Osteoblast (primary cell): ENCODE measurements around the gene SYCP2. TPM values are rescaled to one million over a fixed set of nuclear protein-coding genes. Genes with fewer than 3 reads are reported as not detected.
"Not testable (repeated sequence)": the region's sequence is repeated elsewhere in the genome, so short reads cannot be mapped to it uniquely, and the experiment has no call there.

Source experiments
- DNase-seq: peaks from one replicate; pipeline ENCODE4 v3.0.0; 2011; ENCODE audit warnings: low spot score, mixed read lengths; ENCODE audit not compliant: insufficient read length; ENCODE audit errors: missing footprints
- H2AFZ ChIP-seq: 2 replicates; pipeline ENCODE4 v1.6.0; 2011; ENCODE audit warnings: mild to moderate bottlenecking, low read length
- H3K27ac ChIP-seq: 2 replicates; pipeline ENCODE4 v1.5.1; 2011; ENCODE audit warnings: mild to moderate bottlenecking, low read depth, low read length, moderate library complexity
- H3K27me3 ChIP-seq: 2 replicates; pipeline ENCODE4 v1.6.0; 2012; ENCODE audit warnings: mild to moderate bottlenecking, control low read depth, inconsistent platforms, low read length, moderate library complexity; ENCODE audit not compliant: insufficient read depth
- H3K36me3 ChIP-seq: 2 replicates; pipeline ENCODE4 v1.5.1; 2011; ENCODE audit warnings: mild to moderate bottlenecking, low read length, control low read depth, moderate library complexity; ENCODE audit not compliant: insufficient read depth
- H3K4me1 ChIP-seq: 2 replicates; pipeline ENCODE4 v1.5.1; 2011; ENCODE audit warnings: mild to moderate bottlenecking, low read length, control low read depth, moderate library complexity; ENCODE audit not compliant: insufficient read depth
- H3K4me2 ChIP-seq: 2 replicates; pipeline ENCODE4 v1.6.0; 2011; ENCODE audit warnings: mild to moderate bottlenecking, low read length; ENCODE audit not compliant: insufficient read depth
- H3K4me3 ChIP-seq: fragments of 200-600 bp; sonication (generic); 3 replicates; pipeline ENCODE4 v1.5.1; 2012; ENCODE audit warnings: mild to moderate bottlenecking, low read length, inconsistent platforms; ENCODE audit not compliant: insufficient read depth
- H3K79me2 ChIP-seq: 2 replicates; pipeline ENCODE4 v1.6.0; 2012; ENCODE audit warnings: mild to moderate bottlenecking, low read length, control low read depth, inconsistent platforms; ENCODE audit not compliant: insufficient read depth
- H3K9me3 ChIP-seq: 2 replicates; pipeline ENCODE4 v1.5.1; 2011; ENCODE audit warnings: low read depth, low read length, control low read depth
- H4K20me1 ChIP-seq: 2 replicates; pipeline ENCODE4 v1.6.0; 2012; ENCODE audit warnings: mild to moderate bottlenecking, low read length, control low read depth; ENCODE audit not compliant: insufficient read depth
- CTCF ChIP-seq: IDR thresholded peaks from 2 replicates; pipeline ENCODE4 v1.5.1; 2011; ENCODE audit warnings: mild to moderate bottlenecking, low read depth, low read length, moderate library complexity; ENCODE audit errors: extremely low read depth
- total RNA-seq: library from RNA; depleted of rRNA; stranded (reverse); fragments of >200 nt; gene quantifications from 2 replicates; pipeline ENCODE4 v1.2.3, GENCODE V29; 2012

Gene SYCP2
- total RNA-seq, 1 donor, result 1.4 TPM

DNA sequence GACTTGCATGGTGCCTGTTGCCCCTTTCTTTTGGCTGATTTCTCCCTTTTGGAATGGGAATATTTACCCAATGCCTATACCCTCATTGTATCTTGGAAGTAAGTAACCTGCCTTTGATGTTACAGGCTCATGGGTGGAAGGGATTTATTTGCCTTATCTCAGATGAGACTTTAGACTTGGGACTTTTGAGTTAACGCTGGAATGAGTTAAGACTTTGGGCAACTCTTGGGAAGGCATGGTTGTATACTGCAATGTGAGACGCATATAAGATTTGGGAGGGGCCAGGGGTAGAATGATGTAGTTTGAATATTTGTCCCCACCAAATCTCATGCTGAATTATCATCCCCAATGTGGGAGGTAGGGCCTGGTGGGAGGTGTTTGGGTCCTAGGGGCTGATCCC is 75.5 kb downstream of the SYCP2 start:
- Histone ChIP-seq H3K4me1 (no peaks in the 10 kb centered on the region), H3K27me3 (no peaks in the 10 kb centered on the region), H3K9me3 (no peaks in the 10 kb centered on the region), H3K4me2 (no peak overlapping the region), H4K20me1 (no peaks in the 10 kb centered on the region), H3K27ac (no peak overlapping the region), H3K36me3 (no peaks in the 10 kb centered on the region), H3K79me2 (no peaks in the 10 kb centered on the region), H2AFZ (no peak overlapping the region), H3K4me3 (no peak overlapping the region)
- no peak for TF ChIP-seq CTCF
- DNase-seq, result no peak

GRCh38 chr20:59856941-59857340 is 76.5 kb downstream of the SYCP2 start:
- H3K4me3 ChIP-seq, H2AFZ ChIP-seq, H3K36me3 ChIP-seq, H3K9me3 ChIP-seq, H4K20me1 ChIP-seq, H3K4me2 ChIP-seq, DNase-seq, H3K27me3 ChIP-seq, H3K4me1 ChIP-seq, H3K27ac ChIP-seq, H3K79me2 ChIP-seq: not testable (repeated sequence)

GRCh38 chr20:59856526-59856925 is 76.9 kb downstream of the SYCP2 start:
- H3K4me1 ChIP-seq, H3K27me3 ChIP-seq: not testable (repeated sequence)

DNA sequence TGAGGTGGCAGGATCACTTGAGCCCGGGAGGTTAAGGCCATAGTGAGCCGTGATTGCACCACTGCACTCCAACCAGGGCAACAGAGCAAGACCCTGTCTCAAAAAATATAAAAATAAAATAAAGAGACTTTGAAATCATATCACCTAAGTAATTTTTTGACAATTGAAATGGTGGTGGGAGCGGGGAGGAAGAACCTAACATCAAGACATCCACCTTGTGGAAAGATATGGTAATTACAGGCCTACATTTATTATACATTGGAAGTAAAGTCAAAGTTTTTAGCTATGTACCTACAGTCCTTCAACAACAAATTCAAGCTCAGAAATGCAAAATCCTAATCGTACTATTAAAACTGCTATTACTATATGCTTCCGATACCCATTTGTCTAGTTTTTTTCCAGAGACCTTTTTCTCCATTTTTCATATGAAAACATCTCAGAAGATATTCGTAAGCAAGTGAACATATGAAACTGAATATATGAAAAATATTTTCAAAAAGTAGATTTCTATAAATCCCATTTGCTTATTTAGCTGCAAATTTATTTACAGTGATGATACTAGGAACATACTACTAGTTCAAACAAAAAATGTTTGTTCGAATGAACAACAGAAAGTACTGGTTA is 83.3 kb downstream of the SYCP2 start:
- no peaks in the 10 kb centered on the region for H3K4me1 ChIP-seq
- H3K79me2 ChIP-seq, result no peaks in the 10 kb centered on the region
- peak; percentile 87 for DNase-seq
- no peak overlapping the region for H3K4me2 ChIP-seq
- no peaks in the 10 kb centered on the region for H3K36me3 ChIP-seq
- no peak overlapping the region for H3K4me3 ChIP-seq
- TF ChIP-seq CTCF, result peak; percentile 49
- H3K27ac ChIP-seq, result no peak overlapping the region
- no peak overlapping the region for H2AFZ ChIP-seq
- H4K20me1 ChIP-seq, result no peaks in the 10 kb centered on the region
- H3K27me3 ChIP-seq, result no peaks in the 10 kb centered on the region
- no peaks in the 10 kb centered on the region for H3K9me3 ChIP-seq

More at GRCh38 chr20:59856526-59856925, 76.9 kb downstream of the SYCP2 start:
- H3K79me2 ChIP-seq, H3K27ac ChIP-seq, H3K4me3 ChIP-seq, DNase-seq, H3K36me3 ChIP-seq, H2AFZ ChIP-seq, H3K9me3 ChIP-seq, H4K20me1 ChIP-seq, H3K4me2 ChIP-seq: not testable (repeated sequence)

DNA sequence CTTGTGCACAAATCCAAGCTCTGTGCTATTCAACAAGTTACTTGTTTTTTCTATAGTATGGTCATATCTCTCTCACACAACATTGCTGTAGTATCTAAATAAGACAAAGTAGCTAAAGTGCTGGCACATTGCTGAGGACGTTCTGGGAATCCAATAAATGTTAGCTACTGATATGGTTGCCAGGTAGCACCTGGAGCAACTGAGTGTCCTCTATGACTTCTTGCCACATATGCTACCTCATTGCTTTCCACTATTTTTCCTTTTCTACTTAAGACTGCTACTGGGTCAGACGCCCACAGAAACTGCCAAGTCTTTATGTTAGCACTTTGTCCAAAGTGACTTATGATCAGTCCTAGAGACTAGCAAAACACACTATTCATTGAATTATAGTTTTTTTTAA is 85.3 kb downstream of the SYCP2 start:
- no peaks in the 10 kb centered on the region for H3K36me3 ChIP-seq
- TF ChIP-seq CTCF, result no peak
- no peaks in the 10 kb centered on the region for H3K9me3 ChIP-seq

More for the DNA sequence above, 85.3 kb downstream of the SYCP2 start:
- H3K4me1 ChIP-seq, result no peaks in the 10 kb centered on the region
- H4K20me1 ChIP-seq, result no peaks in the 10 kb centered on the region
- H3K27ac ChIP-seq, result no peak overlapping the region
- H3K4me3 ChIP-seq, result no peak overlapping the region
- no peaks in the 10 kb centered on the region for H3K27me3 ChIP-seq
- no peak for DNase-seq
- no peak overlapping the region for H2AFZ ChIP-seq
- H3K79me2 ChIP-seq, result no peaks in the 10 kb centered on the region
- H3K4me2 ChIP-seq, result no peak overlapping the region
